Hepatocyte (in vitro differentiated cells): Measurements from ENCODE around the gene CDK3. TPM values are rescaled to one million over a fixed set of nuclear protein-coding genes. Genes with fewer than 3 reads are reported as not detected.
"Not testable (repeated sequence)": the region's sequence is repeated elsewhere in the genome, so short reads cannot be mapped to it uniquely, and the experiment has no call there.

Experiments used
- DNase-seq: peaks from one replicate; pipeline ENCODE4 v3.0.0-alpha.2; 2016; ENCODE audit warnings: low spot score
- H2AFZ ChIP-seq: fragments of 200-600 bp; sonication (generic); 2 replicates; pipeline ENCODE4 v1.6.0; 2016; ENCODE audit warnings: antibody characterized with exemption, mild to moderate bottlenecking
- H3K27ac ChIP-seq: fragments of 200-600 bp; sonication (generic); 2 replicates; pipeline ENCODE4 v1.5.1; 2016; ENCODE audit warnings: mild to moderate bottlenecking
- H3K27me3 ChIP-seq: fragments of 200-600 bp; sonication (generic); 2 replicates; pipeline ENCODE4 v1.6.1; 2016
- H3K36me3 ChIP-seq: fragments of 200-600 bp; sonication (generic); replicated peaks from 2 replicates; pipeline ENCODE4 v1.5.1; 2016; ENCODE audit warnings: low read depth; ENCODE audit not compliant: insufficient read depth
- H3K4me1 ChIP-seq: fragments of 200-600 bp; sonication (generic); 2 replicates; pipeline ENCODE4 v1.5.1; 2016; ENCODE audit warnings: mild to moderate bottlenecking, moderate library complexity; ENCODE audit not compliant: insufficient read depth
- H3K4me2 ChIP-seq: fragments of 200-600 bp; sonication (generic); 2 replicates; pipeline ENCODE4 v1.6.0; 2016
- H3K4me3 ChIP-seq: fragments of 200-600 bp; sonication (generic); 2 replicates; pipeline ENCODE4 v1.5.1; 2016; ENCODE audit warnings: mild to moderate bottlenecking
- H3K79me2 ChIP-seq: fragments of 200-600 bp; sonication (generic); 2 replicates; pipeline ENCODE4 v1.6.0; 2017; ENCODE audit warnings: mild to moderate bottlenecking
- H3K9me2 ChIP-seq: fragments of 200-600 bp; sonication (generic); replicated peaks from 2 replicates; pipeline ENCODE4 v1.6.0; 2017; ENCODE audit warnings: mild to moderate bottlenecking; ENCODE audit not compliant: insufficient read depth
- H3K9me3 ChIP-seq: fragments of 200-600 bp; sonication (generic); 2 replicates; pipeline ENCODE4 v1.5.1; 2016; ENCODE audit warnings: low read depth, mild to moderate bottlenecking
- H4K20me1 ChIP-seq: fragments of 200-600 bp; sonication (generic); 2 replicates; pipeline ENCODE4 v1.6.0; 2016; ENCODE audit warnings: mild to moderate bottlenecking; ENCODE audit not compliant: insufficient read depth, poor library complexity, severe bottlenecking
- EZH2 ChIP-seq: fragments of 200-600 bp; sonication (generic); IDR thresholded peaks from 2 replicates; pipeline ENCODE4 v1.6.1; 2016; ENCODE audit warnings: antibody characterized with exemption, mild to moderate bottlenecking, borderline replicate concordance
- EZH2phosphoT487 ChIP-seq: fragments of 200-600 bp; sonication (generic); IDR thresholded peaks from one replicate; pipeline ENCODE4 v1.6.1; 2018; ENCODE audit warnings: antibody characterized with exemption, mild to moderate bottlenecking, low read depth, moderate library complexity; ENCODE audit not compliant: unreplicated experiment, severe bottlenecking
- WGBS: methylation state at CpG from one replicate; pipeline ENCODE4 v1.1.6; 2016; ENCODE audit warnings: low lambda C conversion rate; ENCODE audit errors: missing lambda C conversion rate; 5-methylcytosine and 5-hydroxymethylcytosine counted together
- polyA plus RNA-seq: library from polyadenylated mRNA; unstranded; fragments of >200 nt; fragmentation: Nextera tagmentation; extraction: Ambion mirVana; gene quantifications from 2 replicates; pipeline ENCODE4 v1.2.1, GENCODE V29; 2016
- total RNA-seq: library from RNA; depleted of rRNA; stranded (reverse); fragments of >200 nt; gene quantifications from 2 replicates; pipeline ENCODE4 v1.2.3, GENCODE V29; 2014
- TF ChIP-seq, protein P1 (sequence below): fragments of 200-600 bp; sonication (generic); IDR thresholded peaks from 2 replicates; pipeline ENCODE4 v1.5.1; 2016; ENCODE audit warnings: antibody characterized with exemption, mild to moderate bottlenecking; ENCODE audit not compliant: poor library complexity

CDK3 gene
- total and polyA plus RNA-seq, 2 experiments from 2014 or later: 7.8 to 10.6 TPM

DNA sequence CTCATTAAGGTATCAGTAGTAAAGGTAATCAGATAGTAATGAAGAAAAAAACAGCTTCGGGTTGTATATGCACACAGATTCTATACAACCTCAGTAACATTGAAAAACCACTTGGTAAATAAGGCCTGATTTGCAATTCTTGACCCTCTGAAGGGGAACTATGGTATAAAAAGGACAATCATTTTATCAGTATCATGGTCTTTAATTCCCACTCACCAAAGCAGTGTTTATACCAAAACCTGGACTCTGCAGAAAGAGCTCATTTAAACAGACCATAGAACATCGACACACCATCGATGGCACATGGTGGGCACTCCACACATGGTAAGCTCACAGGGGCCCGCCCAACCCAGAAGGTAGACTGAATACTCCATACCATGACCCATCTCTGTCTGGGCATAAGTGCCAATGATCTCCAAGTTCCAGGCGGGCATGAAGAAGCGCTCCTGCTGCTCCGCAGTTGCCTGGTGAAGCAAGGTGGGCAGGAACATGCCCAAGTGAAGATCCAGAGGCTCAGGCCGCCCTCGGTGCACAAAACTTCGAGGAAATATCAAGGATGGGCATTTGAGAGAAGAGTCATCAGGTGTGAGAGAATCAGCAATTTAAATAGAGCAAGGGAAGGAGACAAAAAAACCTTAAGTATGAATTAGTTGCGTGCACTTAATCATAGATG lies 40.7 kb upstream of the CDK3 start:
- H3K27ac ChIP-seq: peak overlapping the region; percentile 56

GRCh38 chr17:75965468-75965867 lies 35.2 kb upstream of the CDK3 start:
- H3K9me3 ChIP-seq: no peaks in the 10 kb centered on the region
- 97% methylated on average over 6 of the region's 6 CpGs for whole genome bisulfite sequencing
- no peaks in the 10 kb centered on the region for H3K36me3 ChIP-seq
- no peak for TF ChIP-seq EZH2phosphoT487
- TF ChIP-seq, protein P1, sequence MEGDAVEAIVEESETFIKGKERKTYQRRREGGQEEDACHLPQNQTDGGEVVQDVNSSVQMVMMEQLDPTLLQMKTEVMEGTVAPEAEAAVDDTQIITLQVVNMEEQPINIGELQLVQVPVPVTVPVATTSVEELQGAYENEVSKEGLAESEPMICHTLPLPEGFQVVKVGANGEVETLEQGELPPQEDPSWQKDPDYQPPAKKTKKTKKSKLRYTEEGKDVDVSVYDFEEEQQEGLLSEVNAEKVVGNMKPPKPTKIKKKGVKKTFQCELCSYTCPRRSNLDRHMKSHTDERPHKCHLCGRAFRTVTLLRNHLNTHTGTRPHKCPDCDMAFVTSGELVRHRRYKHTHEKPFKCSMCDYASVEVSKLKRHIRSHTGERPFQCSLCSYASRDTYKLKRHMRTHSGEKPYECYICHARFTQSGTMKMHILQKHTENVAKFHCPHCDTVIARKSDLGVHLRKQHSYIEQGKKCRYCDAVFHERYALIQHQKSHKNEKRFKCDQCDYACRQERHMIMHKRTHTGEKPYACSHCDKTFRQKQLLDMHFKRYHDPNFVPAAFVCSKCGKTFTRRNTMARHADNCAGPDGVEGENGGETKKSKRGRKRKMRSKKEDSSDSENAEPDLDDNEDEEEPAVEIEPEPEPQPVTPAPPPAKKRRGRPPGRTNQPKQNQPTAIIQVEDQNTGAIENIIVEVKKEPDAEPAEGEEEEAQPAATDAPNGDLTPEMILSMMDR: no peak
- TF ChIP-seq EZH2: no peak
- H3K4me1 ChIP-seq: no peaks in the 10 kb centered on the region
- no peak overlapping the region for H3K27ac ChIP-seq
- no peak overlapping the region for H3K4me3 ChIP-seq
- H3K4me2 ChIP-seq: no peak overlapping the region
- no peaks in the 10 kb centered on the region for H3K9me2 ChIP-seq
- DNase-seq: no peak
- no peaks in the 10 kb centered on the region for H3K27me3 ChIP-seq
- H3K79me2 ChIP-seq: peaks cover 94% of the 10 kb centered on the region
- H2AFZ ChIP-seq: no peak overlapping the region
- peaks cover 36% of the 10 kb centered on the region for H4K20me1 ChIP-seq

More for the DNA sequence above, 40.7 kb upstream of the CDK3 start:
- peaks cover 25% of the 10 kb centered on the region for H3K4me1 ChIP-seq
- H3K9me2 ChIP-seq: no peaks in the 10 kb centered on the region
- peaks cover 81% of the 10 kb centered on the region for H3K79me2 ChIP-seq
- H3K4me3 ChIP-seq: no peak overlapping the region
- H3K27me3 ChIP-seq: no peaks in the 10 kb centered on the region
- peaks cover 24% of the 10 kb centered on the region for H4K20me1 ChIP-seq
- TF ChIP-seq EZH2phosphoT487 (no peak), EZH2 (no peak)
- TF ChIP-seq, protein P1: no peak
- 92% methylated on average over 11 of the region's 11 CpGs for WGBS
- H3K4me2 ChIP-seq: peak overlapping the region; percentile 68
- H3K36me3 ChIP-seq: no peaks in the 10 kb centered on the region
- no peak overlapping the region for H2AFZ ChIP-seq
- no peak for DNase-seq
- H3K9me3 ChIP-seq: no peaks in the 10 kb centered on the region

- not testable (repeated sequence) for H3K4me1 ChIP-seq, H3K36me3 ChIP-seq, H3K4me3 ChIP-seq, H3K27ac ChIP-seq, H3K4me2 ChIP-seq, DNase-seq, H3K9me2 ChIP-seq, H3K27me3 ChIP-seq, H2AFZ ChIP-seq, H3K9me3 ChIP-seq
- 97% methylated on average over 10 of the region's 10 CpGs for WGBS
- Histone ChIP-seq H4K20me1 (peaks cover 31% of the 10 kb centered on the region), H3K79me2 (peaks cover 94% of the 10 kb centered on the region)
Observed at GRCh38 chr17:75969044-75969443, 31.6 kb upstream of the CDK3 start.

- Histone ChIP-seq H3K79me2 (peaks cover 92% of the 10 kb centered on the region), H3K9me2 (no peaks in the 10 kb centered on the region), H4K20me1 (peaks cover 33% of the 10 kb centered on the region), H3K27me3 (no peaks in the 10 kb centered on the region), H3K36me3 (no peaks in the 10 kb centered on the region), H3K4me1 (no peaks in the 10 kb centered on the region), H3K4me2 (no peak overlapping the region), H3K9me3 (no peaks in the 10 kb centered on the region), H3K4me3 (no peak overlapping the region), H3K27ac (peak overlapping the region; percentile 39), H2AFZ (no peak overlapping the region)
- no peak for DNase-seq
- 54% methylated on average over 4 of the region's 4 CpGs for WGBS
- TF ChIP-seq EZH2: no peak
- no peak for TF ChIP-seq EZH2phosphoT487
- TF ChIP-seq, protein P1: no peak
Observed at GRCh38 chr17:75970011-75970523, 30.6 kb upstream of the CDK3 start.
